A673 (cell line): ENCODE measurements around the gene TNS1.

Source experiments
- EZH2 ChIP-seq: fragments of 200-600 bp; sonication (generic); IDR thresholded peaks from 2 replicates; pipeline ENCODE4 v1.6.1; 2017; ENCODE audit warnings: borderline replicate concordance, low read depth, mild to moderate bottlenecking, mixed read lengths, antibody characterized with exemption, low read length; ENCODE audit not compliant: poor library complexity, severe bottlenecking
- TF ChIP-seq, protein P1 (sequence below): fragments of 300-800, 200-600 bp; sonication (generic); conservative IDR thresholded peaks from 2 replicates; pipeline ENCODE4 v1.5.1; 2017; ENCODE audit warnings: low read depth, mild to moderate bottlenecking, antibody characterized with exemption, low read length, moderate library complexity, mixed read lengths

DNA sequence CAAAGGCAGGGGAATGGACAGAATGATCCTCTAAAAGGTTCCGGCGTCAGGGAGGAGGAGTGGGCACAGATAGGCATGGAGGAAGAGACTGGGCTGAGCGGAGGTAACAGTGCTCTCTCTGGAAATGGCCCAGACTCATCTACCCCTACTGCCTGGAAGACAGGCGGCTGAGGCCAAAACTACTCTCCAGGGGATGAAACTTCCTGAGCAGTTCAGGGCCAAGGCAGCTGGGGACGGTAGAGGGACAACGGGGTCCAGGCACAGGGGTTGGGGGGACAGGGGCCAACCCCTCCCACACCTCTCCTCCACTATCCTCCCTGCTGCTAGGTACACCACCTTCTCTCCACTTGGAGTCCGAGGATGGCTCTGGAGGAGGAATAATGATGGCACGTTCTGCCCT lies 94.3 kb downstream of the TNS1 start:
- TF ChIP-seq, protein P1, sequence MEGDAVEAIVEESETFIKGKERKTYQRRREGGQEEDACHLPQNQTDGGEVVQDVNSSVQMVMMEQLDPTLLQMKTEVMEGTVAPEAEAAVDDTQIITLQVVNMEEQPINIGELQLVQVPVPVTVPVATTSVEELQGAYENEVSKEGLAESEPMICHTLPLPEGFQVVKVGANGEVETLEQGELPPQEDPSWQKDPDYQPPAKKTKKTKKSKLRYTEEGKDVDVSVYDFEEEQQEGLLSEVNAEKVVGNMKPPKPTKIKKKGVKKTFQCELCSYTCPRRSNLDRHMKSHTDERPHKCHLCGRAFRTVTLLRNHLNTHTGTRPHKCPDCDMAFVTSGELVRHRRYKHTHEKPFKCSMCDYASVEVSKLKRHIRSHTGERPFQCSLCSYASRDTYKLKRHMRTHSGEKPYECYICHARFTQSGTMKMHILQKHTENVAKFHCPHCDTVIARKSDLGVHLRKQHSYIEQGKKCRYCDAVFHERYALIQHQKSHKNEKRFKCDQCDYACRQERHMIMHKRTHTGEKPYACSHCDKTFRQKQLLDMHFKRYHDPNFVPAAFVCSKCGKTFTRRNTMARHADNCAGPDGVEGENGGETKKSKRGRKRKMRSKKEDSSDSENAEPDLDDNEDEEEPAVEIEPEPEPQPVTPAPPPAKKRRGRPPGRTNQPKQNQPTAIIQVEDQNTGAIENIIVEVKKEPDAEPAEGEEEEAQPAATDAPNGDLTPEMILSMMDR = no peak
- no peak for TF ChIP-seq EZH2
